Nucleus accumbens (tissue), 56 donors: ENCODE data around the gene ZNF398.
"Not testable (repeated sequence)": the region's sequence is repeated elsewhere in the genome, so short reads cannot be mapped to it uniquely, and the experiment has no call there.

Source experiments
- DNase-seq, 56 donors: peaks; one replicate each; lab custom pipeline; 2025; lab: John Stamatoyannopoulos, UW

ZNF398 gene

DNA sequence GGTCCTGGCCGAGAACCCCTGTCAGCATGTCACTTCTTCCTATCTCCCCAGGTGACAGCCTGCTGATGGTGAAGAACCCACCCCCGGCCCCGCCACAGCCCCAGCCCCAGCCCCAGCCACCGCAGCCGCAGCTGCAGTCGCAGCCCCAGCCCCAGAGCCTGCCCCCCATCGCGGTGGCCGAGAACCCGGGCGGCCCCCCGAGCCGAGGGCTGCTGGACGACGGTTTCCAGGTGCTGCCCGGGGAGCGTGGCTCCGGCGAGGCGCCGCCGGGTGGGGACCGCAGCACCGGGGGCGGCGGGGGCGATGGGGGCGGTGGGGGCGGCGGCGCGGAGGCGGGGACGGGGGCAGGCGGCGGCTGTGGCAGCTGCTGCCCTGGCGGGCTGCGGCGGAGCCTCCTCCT lies 76.5 kb downstream of the ZNF398 start:
- DNase-seq: no peak

GRCh38 chr7:149224352-149224751 lies 77.1 kb downstream of the ZNF398 start:
- DNase-seq: no peak

DNA sequence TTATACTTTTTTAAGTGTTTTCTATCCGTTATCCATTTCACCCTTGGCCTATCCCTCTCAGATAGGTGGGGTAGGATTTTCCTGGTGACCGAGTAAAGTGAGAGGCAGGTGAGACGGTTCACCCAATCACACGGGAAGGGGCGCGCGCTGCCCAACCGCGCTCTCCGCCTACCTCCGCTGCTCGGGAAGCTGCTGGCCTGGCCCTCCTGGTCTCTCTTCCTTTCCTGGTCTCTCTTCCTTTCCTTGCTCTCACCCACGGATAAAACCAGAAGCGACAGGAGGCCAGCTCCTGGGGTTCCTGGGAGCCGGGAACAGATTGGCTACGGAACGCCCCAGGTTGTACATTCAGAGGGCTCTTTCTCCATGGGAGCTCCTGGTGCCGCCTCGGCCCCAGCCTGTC lies 77.9 kb downstream of the ZNF398 start:
- DNase-seq: no peak

DNA sequence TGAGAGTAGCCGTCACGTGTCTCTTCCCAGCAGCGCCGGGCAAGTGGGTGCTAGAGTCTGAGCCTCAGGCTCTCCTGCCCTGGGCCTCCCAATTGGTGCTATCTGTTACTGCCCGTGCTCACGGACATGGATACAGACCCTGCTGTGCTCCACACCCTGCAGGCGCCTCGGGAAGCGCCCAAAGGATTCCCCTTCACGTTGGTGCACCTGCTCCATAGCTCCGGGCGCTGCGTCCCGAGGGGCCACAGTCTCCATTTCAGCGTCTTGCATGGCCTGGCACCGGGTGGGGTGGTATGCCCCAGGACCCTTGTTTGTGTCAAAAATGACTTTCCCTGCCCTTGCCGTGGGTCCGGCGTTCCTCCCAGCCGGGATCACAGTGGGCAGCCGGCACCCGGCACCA lies 78.4 kb downstream of the ZNF398 start:
- DNase-seq: no peak

GRCh38 chr7:149226366-149226765 lies 79.1 kb downstream of the ZNF398 start:
- DNase-seq: not testable (repeated sequence)

- no peak for DNase-seq
Measured at GRCh38 chr7:149226840-149227494, 79.7 kb downstream of the ZNF398 start.

DNA sequence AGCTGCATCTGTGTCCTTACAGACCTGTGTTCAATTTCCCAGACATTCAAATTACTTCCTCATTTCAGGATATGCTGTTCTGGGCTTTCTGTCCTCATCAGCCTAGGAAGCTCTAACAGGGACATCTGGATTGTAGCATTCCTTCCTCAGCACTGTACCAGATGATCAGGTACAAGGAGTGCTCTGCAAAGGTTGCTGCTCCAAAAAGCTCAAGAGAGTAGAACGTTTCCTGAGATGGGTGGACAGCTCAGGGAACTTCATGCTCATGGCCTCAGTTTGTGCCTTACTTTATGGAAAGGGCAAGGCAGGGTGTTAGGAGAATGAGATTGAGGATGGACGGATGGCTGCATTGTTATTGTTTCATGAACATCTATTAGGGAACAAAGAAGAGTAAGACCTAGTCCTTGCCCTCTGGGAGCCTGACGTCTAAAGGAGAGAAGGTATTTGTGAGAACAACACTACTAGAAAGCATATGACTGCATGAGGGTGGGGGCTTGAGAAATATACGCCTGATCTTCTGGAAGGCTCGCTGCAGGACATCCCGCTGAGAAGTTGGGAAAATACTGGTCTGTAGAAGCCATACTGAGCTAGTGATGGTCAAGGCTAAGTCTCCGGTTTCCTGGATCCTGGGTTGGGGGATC lies 81.7 kb downstream of the ZNF398 start:
- DNase-seq: no peak

DNA sequence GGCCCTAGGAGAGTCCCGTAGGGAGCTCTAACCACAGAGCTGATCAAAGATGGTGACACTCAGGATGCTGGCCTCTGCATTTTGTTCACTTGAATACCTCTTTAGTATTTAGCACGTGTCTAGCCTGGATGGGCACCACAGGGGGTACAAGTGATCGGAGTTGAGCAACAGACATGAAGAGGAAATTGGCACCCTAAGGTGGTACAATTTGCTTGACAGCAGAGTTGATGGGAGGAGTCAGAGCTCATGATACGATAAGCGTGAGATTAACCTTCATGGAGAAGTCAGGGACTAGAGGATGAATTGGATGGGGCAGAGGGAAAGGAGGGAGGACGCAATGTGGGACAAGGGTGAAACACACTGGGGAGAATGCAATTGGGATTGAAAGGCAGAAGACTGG lies 82.3 kb downstream of the ZNF398 start:
- no peak for DNase-seq

DNA sequence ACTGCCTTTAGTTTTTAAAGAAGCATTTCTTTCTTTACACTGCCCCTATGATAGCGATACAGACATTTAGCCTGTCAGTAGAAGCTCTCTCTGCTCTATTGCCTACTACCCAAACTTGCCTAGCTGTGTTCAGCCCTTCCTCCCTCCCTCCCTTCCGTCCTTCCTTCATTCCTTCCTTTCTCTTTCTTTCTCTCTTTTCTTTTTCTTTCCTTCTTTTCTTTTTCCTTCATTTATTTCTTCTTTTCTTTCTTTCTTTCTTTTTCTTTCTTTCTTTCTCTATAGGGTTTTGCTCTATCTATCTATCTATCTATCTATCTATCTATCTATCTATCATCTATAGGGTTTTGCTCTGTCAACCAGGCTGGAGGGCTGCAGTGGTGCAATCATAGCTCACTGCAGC lies 85.1 kb downstream of the ZNF398 start:
- DNase-seq: no peak
